Glutamatergic neuron (in vitro differentiated cells): ENCODE results near the gene NCAPD2. TPM values are rescaled to one million over a fixed set of nuclear protein-coding genes. Genes with fewer than 3 reads are reported as not detected.
A peak's percentile ranks its signal among the peaks of the same experiment; 100 is the strongest.

Experiments
- DNase-seq: peaks from one replicate; pipeline ENCODE4 v3.0.0; 2022
- H3K27ac Mint-ChIP-seq: one replicate; pipeline ENCODE4 v1.8.0; 2020; ENCODE audit warnings: mild to moderate bottlenecking, mixed read lengths, inconsistent platforms; ENCODE audit not compliant: unreplicated experiment
- H3K27me3 Mint-ChIP-seq: one replicate; pipeline ENCODE4 v1.8.0; 2020; ENCODE audit warnings: mild to moderate bottlenecking, moderate library complexity, mixed read lengths, inconsistent platforms; ENCODE audit not compliant: unreplicated experiment
- H3K36me3 Mint-ChIP-seq: one replicate; pipeline ENCODE4 v1.8.0; 2020; ENCODE audit warnings: mild to moderate bottlenecking, mixed read lengths, inconsistent platforms; ENCODE audit not compliant: unreplicated experiment
- H3K4me1 Mint-ChIP-seq: one replicate; pipeline ENCODE4 v1.8.0; 2020; ENCODE audit warnings: mild to moderate bottlenecking, low read depth, mixed read lengths, inconsistent platforms; ENCODE audit not compliant: unreplicated experiment
- H3K4me3 Mint-ChIP-seq: one replicate; pipeline ENCODE4 v1.8.0; 2020; ENCODE audit warnings: mild to moderate bottlenecking, mixed read lengths, inconsistent platforms; ENCODE audit not compliant: unreplicated experiment
- H3K9me3 Mint-ChIP-seq: one replicate; pipeline ENCODE4 v1.8.0; 2020; ENCODE audit warnings: mild to moderate bottlenecking, moderate library complexity, mixed read lengths, inconsistent platforms; ENCODE audit not compliant: unreplicated experiment
- CTCF ChIP-seq: fragments of 200-600 bp; sonication (generic); IDR thresholded peaks from one replicate; pipeline ENCODE4 v1.5.0; 2021; ENCODE audit not compliant: partially characterized antibody, unreplicated experiment
- total RNA-seq: library from RNA; stranded (reverse); fragmentation: NEBNext Ultra II Directional; extraction: Animal tissue kit (Norgen Biotek cat#: 25700); gene quantifications from one replicate; pipeline ENCODE4 v1.2.1, GENCODE V29; 2021; ENCODE audit not compliant: unreplicated experiment

NCAPD2 gene
- total RNA-seq, 1 donor from 2014 or later, result 29.3 TPM

GRCh38 chr12:6548966-6549683, 55.2 kb downstream of the NCAPD2 start:
- Mint-ChIP-seq H3K4me1 (peaks cover 29% of the 10 kb centered on the region), H3K36me3 (peaks cover 7% of the 10 kb centered on the region), H3K27me3 (peaks cover 20% of the 10 kb centered on the region), H3K27ac (no peak overlapping the region), H3K4me3 (peak overlapping the region; percentile 40), H3K9me3 (peaks cover 18% of the 10 kb centered on the region)
- no peak for TF ChIP-seq CTCF
- DNase-seq, result no peak

- Mint-ChIP-seq H3K27me3 (peaks cover 20% of the 10 kb centered on the region), H3K36me3 (peaks cover 7% of the 10 kb centered on the region), H3K27ac (no peak overlapping the region), H3K9me3 (peaks cover 20% of the 10 kb centered on the region), H3K4me3 (no peak overlapping the region), H3K4me1 (peaks cover 29% of the 10 kb centered on the region)
- no peak for DNase-seq
- no peak for TF ChIP-seq CTCF
Observed at GRCh38 chr12:6549684-6550151, 55.8 kb downstream of the NCAPD2 start.

- DNase-seq, result no peak
- Mint-ChIP-seq H3K4me3 (no peak overlapping the region), H3K4me1 (peaks cover 29% of the 10 kb centered on the region), H3K27me3 (peaks cover 24% of the 10 kb centered on the region), H3K27ac (no peak overlapping the region), H3K36me3 (peaks cover 7% of the 10 kb centered on the region), H3K9me3 (peaks cover 20% of the 10 kb centered on the region)
- TF ChIP-seq CTCF, result no peak
Observed at GRCh38 chr12:6550294-6551062, 56.6 kb downstream of the NCAPD2 start.

GRCh38 chr12:6551063-6551461, 57.2 kb downstream of the NCAPD2 start:
- Mint-ChIP-seq H3K9me3 (peaks cover 16% of the 10 kb centered on the region), H3K4me1 (peaks cover 29% of the 10 kb centered on the region), H3K27ac (peak overlapping the region; percentile 100), H3K36me3 (peaks cover 7% of the 10 kb centered on the region), H3K4me3 (peak overlapping the region; percentile 95), H3K27me3 (peaks cover 22% of the 10 kb centered on the region)
- DNase-seq, result no peak
- no peak for TF ChIP-seq CTCF

GRCh38 chr12:6551496-6552139, 57.7 kb downstream of the NCAPD2 start:
- H3K36me3 Mint-ChIP-seq, result peaks cover 7% of the 10 kb centered on the region
- no peak for DNase-seq
- H3K27ac Mint-ChIP-seq, result peak overlapping the region; percentile 100
- peaks cover 31% of the 10 kb centered on the region for H3K4me1 Mint-ChIP-seq
- TF ChIP-seq CTCF, result no peak
- H3K27me3 Mint-ChIP-seq, result peaks cover 25% of the 10 kb centered on the region
- H3K4me3 Mint-ChIP-seq, result peak overlapping the region; percentile 95
- H3K9me3 Mint-ChIP-seq, result peaks cover 16% of the 10 kb centered on the region
